ENCODE results near the gene DAAM1. TPM values are rescaled to one million over a fixed set of nuclear protein-coding genes. Genes with fewer than 3 reads are reported as not detected.
A peak's percentile ranks its signal among the peaks of the same experiment; 100 is the strongest.

DAAM1 gene
- total RNA-seq, 4 donors from 2014 or later = 13.5 to 72.7 (median 46.2) TPM

GRCh38 chr14:59208224-59208814, 19.9 kb downstream of the DAAM1 start:
- TF ChIP-seq CTCF (IDR thresholded peaks at IDR 0.05) = no peak
- TF ChIP-seq POLR2A (IDR thresholded peaks at IDR 0.05) = no peak
- peak in 1 of 2 donors; percentile 29 for DNase-seq
- H3K9me3 ChIP-seq = no peaks in the 10 kb centered on the region
- H3K36me3 ChIP-seq = no peaks in the 10 kb centered on the region
- intact Hi-C loops (cut with DNase I; ENCODE audit: low total_unique reads) = no loop called here
- H3K4me3 ChIP-seq = no peak overlapping the region
- H3K27me3 ChIP-seq = no peaks in the 10 kb centered on the region
- peaks cover 4 to 5% of the 10 kb centered on the region in 2 donors for H3K4me1 ChIP-seq
- H3K27ac ChIP-seq = peak overlapping the region in 1 of 2 donors; percentile 20

- Histone ChIP-seq H3K27me3 (no peaks in the 10 kb centered on the region), H3K27ac (peak overlapping the region in 1 of 2 donors; percentile 20), H3K9me3 (no peaks in the 10 kb centered on the region), H3K36me3 (no peaks in the 10 kb centered on the region), H3K4me3 (no peak overlapping the region), H3K4me1 (peaks cover 4 to 5% of the 10 kb centered on the region in 2 donors)
- DNase-seq = no peak
- intact Hi-C loops (cut with DNase I; ENCODE audit: low total_unique reads) = no loop called here
- no peak for TF ChIP-seq POLR2A (IDR thresholded peaks at IDR 0.05)
- TF ChIP-seq CTCF (IDR thresholded peaks at IDR 0.05) = no peak
Observed at GRCh38 chr14:59208954-59209353, 20.5 kb downstream of the DAAM1 start.

GRCh38 chr14:59210621-59211020, 22.2 kb downstream of the DAAM1 start:
- H3K36me3 ChIP-seq = no peaks in the 10 kb centered on the region
- H3K4me1 ChIP-seq = peaks cover 5 to 10% of the 10 kb centered on the region in 2 donors
- H3K27me3 ChIP-seq = no peaks in the 10 kb centered on the region
- H3K9me3 ChIP-seq = no peaks in the 10 kb centered on the region
- peak overlapping the region in 1 of 2 donors; percentile 3 for H3K27ac ChIP-seq
- intact Hi-C loops (cut with DNase I; ENCODE audit: low total_unique reads) = no loop called here
- no peak for TF ChIP-seq POLR2A (IDR thresholded peaks at IDR 0.05)
- no peak for TF ChIP-seq CTCF (IDR thresholded peaks at IDR 0.05)
- no peak for DNase-seq
- no peak overlapping the region for H3K4me3 ChIP-seq

- Histone ChIP-seq H3K36me3 (no peaks in the 10 kb centered on the region), H3K4me1 (peaks cover 0 to 10% of the 10 kb centered on the region in 2 donors), H3K4me3 (no peak overlapping the region), H3K27me3 (no peaks in the 10 kb centered on the region), H3K9me3 (no peaks in the 10 kb centered on the region), H3K27ac (no peak overlapping the region)
- TF ChIP-seq POLR2A (IDR thresholded peaks at IDR 0.05) = no peak
- no peak for TF ChIP-seq CTCF (IDR thresholded peaks at IDR 0.05)
- no peak for DNase-seq
- intact Hi-C loops (cut with DNase I; ENCODE audit: low total_unique reads) = no loop called here
Observed at GRCh38 chr14:59213368-59214315, 25.2 kb downstream of the DAAM1 start.

Measured in uterus (tissue), 4 donors.